Esophagus muscularis mucosa (tissue), 3 donors: Measurements from ENCODE around the gene PDP2.

ENCODE experiments used
- POLR2A ChIP-seq: fragments of 450-650 bp; IDR thresholded peaks from one replicate; pipeline ENCODE4 v1.6.1; 2017; ENCODE audit warnings: antibody characterized with exemption, moderate library complexity, mild to moderate bottlenecking, low read depth
- TF ChIP-seq, protein P1 (sequence below), 3 experiments: fragments of 200-600 bp in 2 of 3; fragments of 450-650 bp in 1 of 3; sonication (generic) in 2 of 3; IDR thresholded peaks; one replicate each; pipeline ENCODE4 v1.5.1; 2017 to 2019; ENCODE audit warnings: antibody characterized with exemption in 3 of 3, mild to moderate bottlenecking in 2 of 3, moderate library complexity in 1 of 3

GRCh38 chr16:66904846-66905632 lies 24.7 kb downstream of the PDP2 start:
- TF ChIP-seq, protein P1, sequence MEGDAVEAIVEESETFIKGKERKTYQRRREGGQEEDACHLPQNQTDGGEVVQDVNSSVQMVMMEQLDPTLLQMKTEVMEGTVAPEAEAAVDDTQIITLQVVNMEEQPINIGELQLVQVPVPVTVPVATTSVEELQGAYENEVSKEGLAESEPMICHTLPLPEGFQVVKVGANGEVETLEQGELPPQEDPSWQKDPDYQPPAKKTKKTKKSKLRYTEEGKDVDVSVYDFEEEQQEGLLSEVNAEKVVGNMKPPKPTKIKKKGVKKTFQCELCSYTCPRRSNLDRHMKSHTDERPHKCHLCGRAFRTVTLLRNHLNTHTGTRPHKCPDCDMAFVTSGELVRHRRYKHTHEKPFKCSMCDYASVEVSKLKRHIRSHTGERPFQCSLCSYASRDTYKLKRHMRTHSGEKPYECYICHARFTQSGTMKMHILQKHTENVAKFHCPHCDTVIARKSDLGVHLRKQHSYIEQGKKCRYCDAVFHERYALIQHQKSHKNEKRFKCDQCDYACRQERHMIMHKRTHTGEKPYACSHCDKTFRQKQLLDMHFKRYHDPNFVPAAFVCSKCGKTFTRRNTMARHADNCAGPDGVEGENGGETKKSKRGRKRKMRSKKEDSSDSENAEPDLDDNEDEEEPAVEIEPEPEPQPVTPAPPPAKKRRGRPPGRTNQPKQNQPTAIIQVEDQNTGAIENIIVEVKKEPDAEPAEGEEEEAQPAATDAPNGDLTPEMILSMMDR (IDR thresholded peaks at IDR 0.05) = no peak
- TF ChIP-seq POLR2A = no peak
